Body of pancreas (tissue), 4 donors: ENCODE data around the gene BTD.

Experiments used
- CTCF ChIP-seq, 7 experiments: fragments of 450-650 bp in 4 of 7; fragments of 200-600 bp in 3 of 7; sonication (generic) in 3 of 7; IDR thresholded peaks; one replicate each; pipeline ENCODE4 v1.5.1; 2016 to 2019; ENCODE audit warnings: antibody characterized with exemption in 7 of 7
- POLR2A ChIP-seq, 3 donors: fragments of 450-650 bp; IDR thresholded peaks; one replicate each; pipeline ENCODE4 v1.6.1; 2016; ENCODE audit warnings: antibody characterized with exemption in 3 of 3, mild to moderate bottlenecking in 2 of 3

- TF ChIP-seq CTCF (IDR thresholded peaks at IDR 0.05) (no peak), POLR2A (IDR thresholded peaks at IDR 0.05) (no peak)
Observed at GRCh38 chr3:15558581-15558980, 43.0 kb upstream of the BTD start.
